ENCODE data around the gene THSD7A.

The THSD7A gene

GRCh38 chr7:11332186-11332864, 499.7 kb downstream of the THSD7A start:
- DNase-seq (ENCODE audit: low read depth in 2 of 2), result no peak

- DNase-seq (ENCODE audit: low read depth in 2 of 2), result no peak
Measured at GRCh38 chr7:11331128-11332102, 500.6 kb downstream of the THSD7A start.

GRCh38 chr7:11330717-11331116, 501.3 kb downstream of the THSD7A start:
- no peak for DNase-seq (ENCODE audit: low read depth in 2 of 2)

GRCh38 chr7:11330208-11330607, 501.8 kb downstream of the THSD7A start:
- DNase-seq (ENCODE audit: low read depth in 2 of 2), result no peak

- DNase-seq (ENCODE audit: low read depth in 2 of 2), result no peak
Measured at GRCh38 chr7:11329626-11330025, 502.4 kb downstream of the THSD7A start.

- no peak for DNase-seq (ENCODE audit: low read depth in 2 of 2)
Measured at GRCh38 chr7:11328309-11328708, 503.7 kb downstream of the THSD7A start.

GRCh38 chr7:11327633-11328032, 504.4 kb downstream of the THSD7A start:
- DNase-seq (ENCODE audit: low read depth in 2 of 2), result no peak

Data from stimulated activated CD8-positive, alpha-beta memory T cell treated with anti-CD3 and anti-CD28 coated beads, Interleukin-7, amount 100 ng/mL, for 4 hours (primary cell).